Fibroblast of mammary gland (primary cell): ENCODE results near the gene SLAMF6.
"Not testable (repeated sequence)": the region's sequence is repeated elsewhere in the genome, so short reads cannot be mapped to it uniquely, and the experiment has no call there.

Experiments used
- DNase-seq: peaks from one replicate; pipeline ENCODE4 v3.0.0-alpha.2; 2010; ENCODE audit warnings: low read depth
- H3K4me3 ChIP-seq: 2 replicates; pipeline ENCODE4 v1.5.1; 2011; ENCODE audit warnings: low read depth, mild to moderate bottlenecking, low read length, moderate library complexity; ENCODE audit not compliant: control insufficient read depth
- CTCF ChIP-seq: conservative IDR thresholded peaks from 2 replicates; pipeline ENCODE4 v1.5.1; 2011; ENCODE audit warnings: low read depth, low read length, inconsistent platforms; ENCODE audit not compliant: control insufficient read depth, insufficient read depth

The SLAMF6 gene

GRCh38 chr1:160500321-160500990 is 22.6 kb downstream of the SLAMF6 start:
- DNase-seq = no peak
- TF ChIP-seq CTCF = no peak
- H3K4me3 ChIP-seq = no peak overlapping the region

DNA sequence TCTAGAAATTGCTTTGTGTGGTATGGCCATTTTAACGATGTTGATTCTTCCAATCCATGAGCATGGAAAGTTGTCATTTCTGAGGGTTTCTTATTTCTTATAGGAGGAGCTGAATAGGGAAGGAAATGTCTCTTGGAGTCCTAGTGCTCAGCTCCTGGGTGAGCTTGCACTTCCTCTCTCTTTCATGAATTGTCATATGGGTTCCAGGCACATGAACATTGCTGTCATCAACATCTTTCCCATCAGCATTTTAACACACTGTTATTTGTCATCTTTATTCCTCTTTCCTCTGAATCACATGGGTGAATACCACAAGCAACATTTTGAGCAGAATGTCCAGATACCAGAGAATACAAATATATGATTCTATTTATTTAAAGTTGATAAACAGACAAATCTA is 23.4 kb downstream of the SLAMF6 start:
- no peak for DNase-seq
- TF ChIP-seq CTCF = no peak
- no peak overlapping the region for H3K4me3 ChIP-seq

DNA sequence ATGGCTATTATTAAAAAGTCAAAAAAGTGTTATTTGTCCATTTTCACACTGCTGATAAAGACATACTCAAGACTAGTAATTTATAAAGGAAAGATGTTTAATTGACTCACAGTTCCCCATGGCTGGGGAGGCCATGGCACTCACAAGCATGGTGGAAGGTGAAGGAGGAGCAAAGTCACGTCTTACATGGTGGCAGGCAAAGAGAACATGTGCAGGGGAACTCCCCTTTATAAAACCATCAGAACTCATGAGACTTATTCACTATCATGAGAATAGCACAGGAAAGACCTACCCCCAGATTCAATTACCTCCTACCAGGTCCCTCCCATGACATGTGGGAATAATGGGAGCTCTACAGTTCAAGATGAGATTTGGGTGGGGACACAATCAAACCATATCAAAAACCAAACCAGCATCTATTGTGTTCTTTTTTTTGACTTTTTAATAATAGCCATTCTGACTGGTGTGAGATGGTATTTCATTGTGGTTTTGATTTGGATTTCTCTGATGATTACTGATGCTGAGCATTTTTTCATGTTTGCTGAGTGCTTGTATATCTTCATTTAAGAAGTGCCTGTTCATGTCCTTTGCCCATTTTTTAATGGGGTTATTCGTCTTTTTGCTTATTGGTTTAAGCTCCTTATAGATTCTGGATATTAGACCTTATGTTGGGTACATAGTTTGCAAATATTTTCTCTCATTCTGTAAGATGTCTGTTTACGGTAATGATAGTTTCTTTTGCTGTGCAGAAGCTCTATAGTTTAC is 24.6 kb downstream of the SLAMF6 start:
- DNase-seq, H3K4me3 ChIP-seq: not testable (repeated sequence)

DNA sequence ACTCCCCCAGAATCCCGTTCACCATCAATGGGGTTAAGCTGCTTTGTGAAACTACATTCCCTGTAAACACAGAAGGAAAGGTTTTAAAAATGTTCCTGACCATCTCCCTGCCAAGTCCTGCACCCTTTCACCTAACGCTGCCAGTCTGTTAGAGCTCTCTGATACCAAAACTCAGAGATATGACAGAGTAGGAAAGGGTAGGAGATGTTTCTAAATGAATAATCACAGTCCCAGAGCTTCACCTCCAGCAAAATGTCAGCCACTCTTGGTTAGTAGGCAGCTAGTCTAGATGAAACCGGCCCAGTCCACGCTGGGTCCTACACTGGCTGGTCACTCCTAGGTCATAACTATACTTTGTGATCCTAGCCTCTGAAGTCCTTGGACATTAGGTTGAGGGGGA is 26.7 kb downstream of the SLAMF6 start:
- TF ChIP-seq CTCF = no peak
- no peak for DNase-seq
- no peak overlapping the region for H3K4me3 ChIP-seq

DNA sequence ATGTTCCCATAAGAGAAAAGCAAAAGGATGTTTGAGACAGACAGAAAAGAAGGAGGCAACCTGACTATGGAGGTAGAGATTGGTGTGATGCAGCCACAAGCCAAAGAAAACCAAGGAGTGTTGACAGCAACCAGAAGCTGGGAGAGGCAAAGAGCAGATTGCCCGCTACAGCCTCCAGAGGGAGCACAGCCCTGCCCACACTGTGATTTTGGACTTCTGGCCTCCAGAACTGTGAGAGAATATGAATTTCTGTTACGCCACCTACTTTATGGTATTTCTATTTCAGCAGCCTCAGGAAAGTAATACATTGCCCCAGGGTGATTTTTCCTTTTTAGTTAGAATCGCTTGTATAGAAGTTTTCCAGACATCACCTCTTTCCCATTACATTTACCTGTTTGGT is 28.4 kb downstream of the SLAMF6 start:
- TF ChIP-seq CTCF = no peak
- no peak overlapping the region for H3K4me3 ChIP-seq
- DNase-seq = no peak

DNA sequence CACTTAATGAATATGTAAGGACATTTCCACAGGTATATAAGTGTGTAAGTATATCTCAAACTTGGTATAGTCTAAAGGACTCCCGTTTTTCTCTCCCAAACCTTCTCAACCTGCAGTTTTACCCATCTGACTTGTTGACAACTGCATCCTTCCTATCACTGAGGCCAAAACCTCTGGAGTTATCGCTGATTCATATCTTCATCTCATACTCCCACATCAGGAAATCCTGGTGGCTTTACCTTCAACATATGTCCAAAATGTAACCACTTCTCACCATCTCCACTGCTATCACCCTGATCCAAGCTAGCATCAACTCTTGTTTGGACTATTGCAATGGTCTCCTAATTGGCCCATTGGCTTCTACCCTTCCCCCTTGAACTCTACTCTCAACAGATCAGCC is 30.4 kb downstream of the SLAMF6 start:
- no peak for TF ChIP-seq CTCF
- H3K4me3 ChIP-seq = no peak overlapping the region
- no peak for DNase-seq

DNA sequence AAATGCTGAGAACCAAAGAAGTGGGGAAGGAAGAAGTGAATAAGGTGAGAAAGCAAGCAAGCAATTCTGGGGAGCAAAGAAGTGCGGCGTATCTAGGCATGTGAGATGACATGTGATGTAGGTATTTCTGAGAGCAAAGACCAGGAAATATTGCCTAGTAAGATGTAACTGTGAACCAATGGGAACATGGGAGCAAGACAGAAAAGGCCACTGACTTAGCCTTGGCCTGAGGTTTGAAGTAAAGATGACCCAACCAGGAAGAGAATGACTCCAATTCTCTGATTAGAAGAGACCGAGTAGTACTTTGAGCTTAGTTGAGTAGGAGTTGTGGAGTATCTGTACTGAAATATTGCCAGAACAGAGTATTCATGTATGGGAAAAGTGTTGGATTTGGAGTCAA is 31.1 kb downstream of the SLAMF6 start:
- H3K4me3 ChIP-seq = no peak overlapping the region
- TF ChIP-seq CTCF = no peak
- DNase-seq = no peak
